Stimulated activated CD8-positive, alpha-beta memory T cell treated with anti-CD3 and anti-CD28 coated beads, Interleukin-12 subunit alpha, Interleukin-12 subunit beta, amount 100 ng/mL, for 24 hours (primary cell): ENCODE data around the gene ARHGAP33.

Source experiments
- DNase-seq: peaks from one replicate; pipeline ENCODE4 v3.0.0-alpha.2; 2020; ENCODE audit errors: extremely low read depth

ARHGAP33 gene

DNA sequence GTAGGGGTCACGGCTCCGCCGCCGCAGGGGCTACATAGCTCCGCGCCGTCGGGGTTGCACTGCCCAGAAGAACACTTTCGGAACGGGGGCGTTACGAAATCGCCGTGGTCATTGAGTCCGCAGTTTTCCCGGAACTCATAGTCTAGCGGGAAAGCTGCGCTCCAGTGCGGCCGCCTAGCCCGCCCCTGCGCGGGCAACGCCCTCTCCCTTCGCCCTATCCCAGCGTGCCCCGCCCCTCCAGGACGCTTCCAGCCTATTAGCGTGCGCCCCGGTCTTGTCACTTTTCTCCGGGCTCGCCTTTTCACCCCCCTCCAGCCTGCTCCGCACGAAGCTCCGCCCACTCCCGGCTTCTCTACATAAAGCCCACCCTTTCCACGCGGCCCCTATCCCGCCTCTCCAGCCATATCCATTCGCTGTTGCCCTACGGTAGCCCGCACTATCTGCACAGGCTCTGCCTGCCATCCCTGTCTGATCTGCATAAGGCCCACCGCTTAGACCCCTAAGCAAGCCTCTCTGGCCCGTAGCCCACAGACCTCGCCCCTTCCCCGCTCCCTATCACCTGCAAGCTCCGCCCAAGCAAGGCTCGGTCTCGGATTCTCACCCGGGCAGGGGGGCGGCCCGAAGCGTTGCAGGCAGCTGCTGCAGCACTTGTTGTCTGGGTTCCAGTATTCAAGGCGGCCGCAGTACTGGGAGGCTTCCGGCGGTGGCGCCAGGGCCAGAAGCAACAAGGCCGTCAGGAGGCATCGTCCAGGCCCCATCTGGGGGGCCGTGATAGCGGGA, 34.8 kb upstream of the ARHGAP33 start:
- peak; percentile 92 for DNase-seq

GRCh38 chr19:35741203-35741515, 34.2 kb upstream of the ARHGAP33 start:
- DNase-seq: no peak

DNA sequence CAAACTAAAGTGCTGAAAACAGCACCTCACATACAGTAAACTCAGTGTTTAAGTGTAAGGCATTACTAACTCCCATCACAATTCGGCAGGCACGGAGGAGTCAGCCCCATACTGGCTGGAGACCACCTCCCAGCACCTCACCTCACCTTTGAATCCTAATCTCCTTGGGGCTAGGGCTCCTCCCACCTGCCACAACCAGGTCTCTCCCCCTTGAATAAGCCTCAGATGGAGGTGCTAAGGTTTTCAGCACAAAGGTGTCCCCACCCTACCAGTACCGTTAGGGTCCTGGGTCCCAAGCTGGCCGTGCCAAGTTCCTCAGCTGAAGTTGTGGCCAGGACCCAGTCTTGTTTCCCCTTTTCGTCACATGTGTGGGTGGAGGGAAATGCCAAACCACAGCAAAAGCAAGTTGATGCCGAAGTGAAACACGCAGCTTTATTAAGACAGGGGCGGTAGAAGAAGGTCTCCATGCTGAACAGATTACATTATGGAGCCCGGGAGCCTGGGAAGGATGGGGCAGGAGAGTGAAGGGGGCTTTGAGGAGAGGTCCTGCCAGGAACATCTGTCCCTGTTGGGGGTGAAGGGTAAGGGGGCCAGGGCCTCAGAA, 33.1 kb upstream of the ARHGAP33 start, which contains the start of gene IGFLR1:
Gene IGFLR1, minus strand, starts transcription at position 332 of the 604 bp plus-strand sequence. CDS start 1,272 bp downstream, outside the sequence.
- peak; percentile 50 for DNase-seq

GRCh38 chr19:35743640-35744429, 31.5 kb upstream of the ARHGAP33 start:
- DNase-seq: no peak

GRCh38 chr19:35744430-35745327, 30.7 kb upstream of the ARHGAP33 start:
- peak; percentile 83 for DNase-seq

- DNase-seq: peak; percentile 86
Observed at GRCh38 chr19:35745328-35746086, 29.9 kb upstream of the ARHGAP33 start, which contains the start of the genes PSENEN and U2AF1L4. TSS of gene PSENEN (plus strand) at chr19:35745651. CDS start at chr19:35745931, 280 bp downstream. TSS of gene U2AF1L4 (minus strand) at chr19:35745418. CDS start at chr19:35745391, 27 bp downstream.

- no peak for DNase-seq
Observed at GRCh38 chr19:35746087-35746462, 29.3 kb upstream of the ARHGAP33 start.

DNA sequence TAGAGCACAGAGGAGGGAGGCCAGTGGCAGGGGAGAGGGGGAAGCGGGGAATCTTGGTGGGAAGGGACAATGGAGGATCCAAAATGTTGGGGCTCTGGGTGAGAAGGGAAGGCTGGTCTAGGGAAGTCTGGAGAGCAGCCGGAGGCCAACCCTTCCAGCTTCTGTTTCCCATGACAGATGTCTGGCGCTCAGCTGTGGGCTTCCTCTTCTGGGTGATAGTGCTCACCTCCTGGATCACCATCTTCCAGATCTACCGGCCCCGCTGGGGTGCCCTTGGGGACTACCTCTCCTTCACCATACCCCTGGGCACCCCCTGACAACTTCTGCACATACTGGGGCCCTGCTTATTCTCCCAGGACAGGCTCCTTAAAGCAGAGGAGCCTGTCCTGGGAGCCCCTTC, 28.8 kb upstream of the ARHGAP33 start:
- no peak for DNase-seq

DNA sequence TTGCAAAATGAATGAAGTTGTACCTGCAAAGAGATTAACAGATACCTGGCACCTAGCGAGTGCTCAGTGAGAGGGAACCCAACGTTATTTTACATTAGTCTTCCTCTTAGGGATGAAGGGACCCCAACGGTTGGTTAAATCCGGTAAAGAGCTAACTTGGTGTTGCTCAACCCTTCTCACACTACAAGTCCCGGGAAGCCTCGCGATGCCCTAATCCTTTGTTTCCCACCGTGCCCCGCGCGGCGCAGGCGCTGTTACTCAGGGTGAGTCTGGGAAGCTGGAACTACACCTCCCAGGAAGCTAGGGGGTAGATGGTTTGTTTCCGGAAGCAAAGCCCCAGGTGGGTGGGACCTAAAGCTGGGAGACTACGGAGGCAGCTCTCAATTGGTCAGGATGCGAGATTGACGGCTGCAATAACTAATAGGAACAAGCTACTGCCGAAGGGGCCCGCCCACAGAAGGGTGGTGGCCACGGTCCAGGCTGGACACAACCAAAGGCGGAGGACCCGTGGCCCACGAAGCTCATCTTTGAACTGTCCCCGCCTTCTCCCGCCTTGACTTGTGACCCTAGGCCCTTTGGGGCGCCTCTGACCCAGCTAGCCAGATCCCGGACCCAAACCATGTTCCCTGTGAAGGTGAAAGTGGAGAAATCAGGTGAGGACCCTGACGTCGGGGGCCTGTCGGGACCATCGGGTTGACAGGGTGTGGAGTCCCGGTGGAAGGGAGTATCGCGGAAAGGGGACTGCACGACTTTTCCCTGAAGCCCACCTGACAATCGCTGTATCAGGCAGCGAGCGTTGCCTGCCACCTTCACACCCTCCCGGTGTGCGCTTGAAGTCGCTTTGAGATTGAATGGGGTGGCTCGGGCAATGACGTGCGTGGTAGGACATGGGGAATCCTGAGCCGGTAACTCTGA, 27.0 kb upstream of the ARHGAP33 start, which contains the start of gene LIN37:
Gene LIN37, plus strand, starts transcription at position 471 of the 915 bp plus-strand sequence. Its CDS starts 149 bp downstream, at position 620.
- DNase-seq: peak; percentile 96

DNA sequence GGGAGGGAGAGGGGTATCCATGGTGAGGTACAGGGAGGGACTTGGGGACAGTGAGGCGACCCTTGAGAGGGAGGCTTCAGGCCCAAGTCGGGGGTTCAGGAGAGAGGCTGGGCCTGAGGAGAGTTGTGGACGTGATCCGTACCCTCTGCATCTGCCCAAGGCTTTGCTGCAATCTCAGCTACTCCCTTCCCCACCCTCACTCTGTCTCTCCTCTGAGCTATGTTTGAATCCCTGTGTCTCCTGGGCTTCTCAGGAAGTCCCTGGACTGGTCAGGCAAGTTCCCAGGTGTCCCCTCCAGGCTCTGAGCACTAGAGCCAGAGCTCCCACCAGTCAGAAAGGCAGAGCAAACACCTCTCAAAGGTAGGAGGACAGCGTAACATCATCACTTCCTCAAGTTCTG, 25.2 kb upstream of the ARHGAP33 start:
- no peak for DNase-seq

DNA sequence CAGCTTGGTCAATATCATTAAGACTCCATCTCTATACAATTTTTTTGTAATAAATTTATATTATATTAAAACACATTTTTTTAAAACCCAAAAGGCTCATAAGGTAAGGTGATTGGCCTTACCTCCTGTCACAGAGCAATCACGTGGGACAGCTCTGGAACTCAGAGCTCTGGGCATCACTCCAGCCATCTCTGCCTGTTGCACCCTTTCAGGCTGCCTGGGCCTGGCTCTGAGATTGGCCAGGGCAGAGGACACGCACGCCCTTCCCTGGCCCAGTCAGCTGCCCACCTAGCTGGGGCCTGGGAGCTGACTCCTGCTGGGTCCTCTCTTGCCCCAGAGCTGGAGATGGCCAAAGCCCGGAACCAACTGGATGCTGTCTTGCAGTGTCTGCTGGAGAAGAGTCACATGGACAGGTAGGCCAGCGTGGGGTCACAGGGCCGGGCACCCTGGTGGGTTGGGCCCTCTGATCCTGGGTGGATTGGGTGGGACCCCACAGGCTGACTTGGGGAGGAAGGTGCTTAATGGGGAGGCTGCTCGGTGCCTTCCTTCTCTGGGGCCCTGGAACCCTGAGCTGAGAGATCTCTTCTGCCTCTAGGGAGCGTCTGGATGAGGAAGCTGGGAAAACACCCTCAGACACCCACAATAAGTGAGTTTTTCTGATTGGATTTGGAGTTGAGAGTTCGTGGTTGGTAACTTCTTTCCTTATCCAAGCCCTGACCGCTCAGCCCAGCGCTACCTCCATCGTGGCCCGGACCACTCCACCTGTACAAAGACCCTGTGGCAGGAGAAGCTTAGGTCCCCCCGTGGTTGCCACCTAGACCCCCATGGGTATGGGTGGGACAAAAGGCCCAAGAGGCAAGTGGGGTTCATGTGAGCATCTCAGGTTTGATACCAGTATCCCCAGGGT, 23.3 kb upstream of the ARHGAP33 start:
- DNase-seq: no peak

DNA sequence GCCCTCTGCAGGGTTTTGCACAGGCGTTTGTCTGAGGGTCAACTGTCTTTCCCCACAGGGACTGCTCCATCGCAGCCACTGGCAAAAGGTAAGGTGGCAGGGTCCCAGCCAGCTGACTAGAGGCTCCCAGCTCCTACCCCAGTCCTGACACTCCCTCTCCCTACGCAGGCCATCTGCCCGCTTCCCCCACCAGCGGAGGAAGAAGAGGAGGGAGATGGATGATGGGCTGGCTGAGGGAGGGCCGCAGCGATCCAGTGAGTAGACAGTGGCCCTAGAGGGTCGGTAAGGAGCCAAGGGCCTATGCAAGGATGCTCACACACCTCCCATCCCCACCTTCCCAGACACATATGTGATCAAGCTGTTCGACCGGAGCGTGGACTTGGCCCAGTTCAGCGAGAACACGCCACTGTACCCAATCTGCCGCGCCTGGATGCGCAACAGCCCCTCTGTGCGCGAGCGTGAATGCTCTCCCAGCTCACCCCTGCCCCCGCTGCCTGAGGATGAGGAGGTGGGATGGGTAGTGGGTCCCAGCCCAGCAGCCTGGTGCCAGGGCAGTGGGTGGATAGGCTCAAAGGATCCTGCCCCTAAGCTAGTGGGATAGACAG, 22.5 kb upstream of the ARHGAP33 start:
- DNase-seq: no peak

DNA sequence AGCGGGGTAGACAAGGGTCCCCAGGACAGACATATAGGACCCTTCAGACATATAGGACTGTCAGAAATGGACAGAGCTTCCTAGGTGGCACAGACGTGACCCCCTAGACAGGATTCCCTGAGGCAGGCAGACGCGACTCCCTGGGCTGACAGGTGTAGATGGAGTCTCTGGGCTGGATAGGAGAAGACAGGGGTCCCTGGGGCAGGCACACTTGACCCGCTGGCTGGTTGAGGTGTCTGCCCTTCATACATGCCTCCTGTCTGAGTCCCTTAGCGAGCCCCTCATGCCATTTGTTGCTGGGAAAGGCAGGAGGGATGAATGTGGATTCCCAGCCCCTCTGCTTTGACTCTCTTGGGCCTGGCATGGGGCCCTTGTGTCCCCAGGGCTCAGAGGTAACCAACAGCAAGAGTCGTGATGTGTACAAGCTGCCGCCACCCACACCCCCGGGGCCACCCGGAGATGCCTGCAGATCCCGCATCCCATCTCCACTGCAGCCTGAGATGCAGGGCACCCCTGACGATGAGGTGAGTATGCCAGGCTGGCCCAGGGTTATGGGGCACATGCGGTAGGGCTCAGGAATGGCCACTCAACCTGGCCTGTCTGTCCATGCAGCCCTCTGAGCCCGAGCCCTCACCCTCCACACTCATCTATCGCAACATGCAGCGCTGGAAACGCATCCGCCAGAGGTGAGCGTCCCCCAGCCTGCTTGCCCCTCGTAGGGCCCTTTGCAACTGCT, 21.6 kb upstream of the ARHGAP33 start:
- DNase-seq: no peak

DNA sequence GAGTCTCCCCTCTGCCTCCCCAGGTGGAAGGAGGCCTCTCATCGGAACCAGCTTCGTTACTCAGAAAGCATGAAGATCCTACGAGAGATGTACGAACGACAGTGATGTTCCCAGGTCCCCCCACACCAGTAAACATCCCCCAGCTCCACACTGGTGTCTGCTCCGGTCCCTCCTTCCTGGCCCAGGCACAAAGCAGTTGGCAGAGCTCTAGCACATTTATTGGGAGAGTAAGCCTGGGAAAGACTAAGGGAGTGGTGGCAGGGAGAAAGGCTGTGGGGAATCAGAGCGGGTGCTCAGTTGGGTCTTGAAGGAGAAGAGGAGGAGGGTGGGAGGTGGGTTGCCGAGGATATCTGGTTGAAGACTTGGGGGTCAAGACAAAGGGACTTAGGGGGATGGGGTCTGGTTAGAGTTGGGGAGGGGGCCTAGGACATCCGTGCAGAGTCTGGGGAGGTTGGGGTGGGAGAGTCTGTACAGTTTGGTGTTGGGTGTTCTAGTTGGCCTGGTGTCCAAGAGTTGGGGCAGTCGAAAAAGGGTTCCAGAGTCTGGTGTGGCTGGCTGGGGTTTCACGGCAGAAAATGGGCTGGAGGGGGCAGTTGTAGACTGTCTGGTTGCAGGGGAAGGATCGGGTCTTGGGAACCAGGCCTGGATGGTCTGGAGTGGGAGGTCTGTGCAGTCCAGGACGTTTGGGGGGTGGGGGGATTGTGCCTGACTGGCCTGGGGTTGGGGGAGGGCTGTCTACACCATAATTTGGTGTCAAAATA, 20.8 kb upstream of the ARHGAP33 start:
- no peak for DNase-seq

DNA sequence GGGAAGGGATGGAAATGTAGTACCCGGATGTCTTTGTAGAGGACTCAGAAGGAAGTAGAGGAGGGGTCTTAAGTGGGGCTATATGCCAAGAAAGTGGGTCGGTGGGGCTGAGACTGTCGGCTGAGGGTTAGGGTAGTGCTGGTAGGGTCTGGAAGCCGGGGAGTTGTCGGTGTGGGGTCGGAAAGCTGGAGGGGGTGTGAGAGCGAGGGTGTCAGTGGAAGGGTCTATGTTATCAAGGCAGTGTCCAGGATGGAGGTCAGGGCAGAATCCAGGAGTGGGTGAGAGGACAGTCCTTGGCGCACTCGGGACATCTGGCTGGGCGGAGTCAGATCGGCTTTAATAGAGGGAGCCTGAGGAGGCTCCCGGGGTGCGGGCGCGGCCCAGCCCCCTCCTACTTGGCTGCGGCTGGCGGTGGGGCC, 20.2 kb upstream of the ARHGAP33 start:
- DNase-seq: no peak

- no peak for DNase-seq
Observed at GRCh38 chr19:35755550-35756376, 19.6 kb upstream of the ARHGAP33 start.
